Muscle of leg (tissue), 16 donors: Measurements from ENCODE around the gene ANKRD35. TPM values are rescaled to one million over a fixed set of nuclear protein-coding genes. Genes with fewer than 3 reads are reported as not detected.
"Not testable (repeated sequence)": the region's sequence is repeated elsewhere in the genome, so short reads cannot be mapped to it uniquely, and the experiment has no call there.

Source experiments
- DNase-seq: peaks from one replicate; pipeline ENCODE4 v3.0.0; 2013
- H3K27ac ChIP-seq: one replicate; pipeline ENCODE4 v1.5.1; 2013; ENCODE audit warnings: mild to moderate bottlenecking, low read length, control low read depth
- H3K27me3 ChIP-seq: one replicate; pipeline ENCODE4 v1.6.1; 2013; ENCODE audit warnings: low read length; ENCODE audit not compliant: control insufficient read depth, insufficient read depth
- H3K36me3 ChIP-seq: one replicate; pipeline ENCODE4 v1.6.1; 2013; ENCODE audit warnings: low read length; ENCODE audit not compliant: control insufficient read depth, insufficient read depth
- H3K4me1 ChIP-seq: one replicate; pipeline ENCODE4 v1.6.1; 2013; ENCODE audit warnings: low read length; ENCODE audit not compliant: control insufficient read depth, insufficient read depth
- H3K4me3 ChIP-seq: one replicate; pipeline ENCODE4 v1.5.1; 2013; ENCODE audit warnings: low read length, control low read depth
- H3K9me3 ChIP-seq: replicated peaks from 2 replicates; pipeline ENCODE4 v1.6.1; 2013; ENCODE audit warnings: low read depth, low read length; ENCODE audit not compliant: control insufficient read depth
- WGBS: methylation state at CpG from one replicate; pipeline ENCODE4 v1.1.5; 2013; ENCODE audit warnings: missing lambda C conversion rate; ENCODE audit not compliant: insufficient coverage; 5-methylcytosine and 5-hydroxymethylcytosine counted together
- long read RNA-seq, 11 donors: transcript quantifications; one replicate each; lab custom pipeline, GENCODE V29; 2026
- polyA plus RNA-seq, 8 donors: library from polyadenylated mRNA; unstranded; fragments of 120-200 nt; gene quantifications; one replicate each; pipeline versions ENCODE4 v1.2.1 to v1.2.3, GENCODE V29; 2013; ENCODE audit warnings: inconsistent platforms in 1 of 8, low replicate concordance in 1 of 8; ENCODE audit not compliant: insufficient read length in 8 of 8, insufficient read depth in 1 of 8
- total RNA-seq: library from RNA; stranded (reverse); fragments of 120-200 nt; gene quantifications from one replicate; pipeline ENCODE4 v1.2.4, GENCODE V29; 2013

The ANKRD35 gene
- total RNA-seq (2.2 TPM), polyA plus RNA-seq (1 to 10 TPM; 2.3 to 4.8 (median 3.1) TPM)
- long read RNA-seq, donor 1 = 0 reads
- long read RNA-seq, donor 2 = 0 reads
- long read RNA-seq, donor 3, partial matches to known transcripts = 10 of 10 reads
- long read RNA-seq, donor 3, other reads (novel, unspliced or antisense) = 0 of 10 reads
- long read RNA-seq, donor 4 = 0 reads
- long read RNA-seq, donor 5, partial matches to known transcripts = 18 of 18 reads
- long read RNA-seq, donor 5, other reads (novel, unspliced or antisense) = 0 of 18 reads
- long read RNA-seq, donor 6, partial matches to known transcripts = 7 of 7 reads
- long read RNA-seq, donor 6, other reads (novel, unspliced or antisense) = 0 of 7 reads
- long read RNA-seq, donor 7 = 0 reads
- long read RNA-seq, donor 8 = 0 reads
- long read RNA-seq, donor 9, partial matches to known transcripts = 8 of 8 reads
- long read RNA-seq, donor 9, other reads (novel, unspliced or antisense) = 0 of 8 reads
- long read RNA-seq, donor 10, partial matches to known transcripts = 8 of 8 reads
- long read RNA-seq, donor 10, other reads (novel, unspliced or antisense) = 0 of 8 reads
- long read RNA-seq, donor 11, partial matches to known transcripts = 7 of 7 reads
- long read RNA-seq, donor 11, other reads (novel, unspliced or antisense) = 0 of 7 reads

GRCh38 chr1:145885738-145886287, at the start of gene ANKRD35:
Gene ANKRD35, minus strand, starts transcription at chr1:145885866. Its CDS starts 108 bp downstream, at chr1:145885758.
- peaks cover 14% of the 10 kb centered on the region for H3K27me3 ChIP-seq
- WGBS = under 1% methylated on average over 25 of the region's 36 CpGs
- DNase-seq = peak; percentile 84
- H3K4me3 ChIP-seq = peak within 1 kb of the TSS; percentile 52
- peak within 1 kb of the TSS; percentile 35 for H3K27ac ChIP-seq
- H3K4me1 ChIP-seq = peaks cover 8% of the 10 kb centered on the region
- no peaks in the 10 kb centered on the region for H3K9me3 ChIP-seq
- H3K36me3 ChIP-seq = no peaks in the 10 kb centered on the region

- not testable (repeated sequence) for H3K4me1 ChIP-seq, H3K27ac ChIP-seq, DNase-seq, H3K4me3 ChIP-seq, H3K9me3 ChIP-seq, H3K27me3 ChIP-seq
- H3K36me3 ChIP-seq = peaks cover 23% of the 10 kb centered on the region
- 32% methylated on average over 5 of the region's 9 CpGs for WGBS
These were observed 46.9 kb upstream of the ANKRD35 start for GRCh38 chr1:145932522-145933009.

- Histone ChIP-seq H3K27me3 (no peaks in the 10 kb centered on the region), H3K27ac (peak overlapping the region; percentile 97), H3K4me1 (peaks cover 12% of the 10 kb centered on the region), H3K9me3 (no peaks in the 10 kb centered on the region), H3K4me3 (peak overlapping the region; percentile 64), H3K36me3 (peaks cover 15% of the 10 kb centered on the region)
- no peak for DNase-seq
- WGBS = 90% methylated on average over 2 of the region's 20 CpGs
These were observed 42.4 kb upstream of the ANKRD35 start for GRCh38 chr1:145927916-145928643.

- no peaks in the 10 kb centered on the region for H3K9me3 ChIP-seq
- H3K4me1 ChIP-seq = peaks cover 12% of the 10 kb centered on the region
- H3K27me3 ChIP-seq = no peaks in the 10 kb centered on the region
- H3K4me3 ChIP-seq = peak within 1 kb of the TSS; percentile 64
- peaks cover 18% of the 10 kb centered on the region for H3K36me3 ChIP-seq
- peak within 1 kb of the TSS; percentile 97 for H3K27ac ChIP-seq
- 0% methylated on average over 24 of the region's 41 CpGs for WGBS
- peak; percentile 100 for DNase-seq
These were observed 41.6 kb upstream of the ANKRD35 start, which contains the start of gene RBM8A for GRCh38 chr1:145927063-145927886. Gene RBM8A, minus strand, starts transcription at chr1:145927484. Its CDS starts 58 bp downstream, at chr1:145927426.

GRCh38 chr1:145926686-145927062, 41.0 kb upstream of the ANKRD35 start:
- WGBS = 7% methylated on average over 5 of the region's 19 CpGs

GRCh38 chr1:145922266-145922665, 36.6 kb upstream of the ANKRD35 start:
- no peak for DNase-seq
- Histone ChIP-seq H3K4me3 (no peak overlapping the region), H3K4me1 (peaks cover 26% of the 10 kb centered on the region), H3K27ac (no peak overlapping the region), H3K9me3 (no peaks in the 10 kb centered on the region), H3K27me3 (no peaks in the 10 kb centered on the region), H3K36me3 (peaks cover 18% of the 10 kb centered on the region)
- WGBS = no CpG with 5 or more reads among the region's 2 CpGs

More at GRCh38 chr1:145926686-145927062, 41.0 kb upstream of the ANKRD35 start:
- H3K27ac ChIP-seq = peak overlapping the region; percentile 97
- H3K36me3 ChIP-seq = peaks cover 18% of the 10 kb centered on the region
- no peak for DNase-seq
- peaks cover 12% of the 10 kb centered on the region for H3K4me1 ChIP-seq
- H3K27me3 ChIP-seq = no peaks in the 10 kb centered on the region
- no peaks in the 10 kb centered on the region for H3K9me3 ChIP-seq
- H3K4me3 ChIP-seq = peak overlapping the region; percentile 64

GRCh38 chr1:145920297-145920696, 34.6 kb upstream of the ANKRD35 start:
- not testable (repeated sequence) for H3K9me3 ChIP-seq, H3K27me3 ChIP-seq, DNase-seq, H3K27ac ChIP-seq, H3K4me3 ChIP-seq
- H3K36me3 ChIP-seq = peaks cover 20% of the 10 kb centered on the region
- peaks cover 19% of the 10 kb centered on the region for H3K4me1 ChIP-seq
- WGBS = no CpG with 5 or more reads among the region's 4 CpGs

- Histone ChIP-seq H3K9me3 (no peaks in the 10 kb centered on the region), H3K4me1 (peaks cover 19% of the 10 kb centered on the region), H3K4me3 (peak overlapping the region; percentile 71), H3K36me3 (peaks cover 23% of the 10 kb centered on the region), H3K27me3 (no peaks in the 10 kb centered on the region), H3K27ac (peak overlapping the region; percentile 95)
- WGBS = 1% methylated on average over 19 of the region's 33 CpGs
- DNase-seq = peak; percentile 53
These were observed 33.6 kb upstream of the ANKRD35 start for GRCh38 chr1:145918992-145919939.
